HG02870 (cell line): ENCODE results near the gene MKRN3.

Experiments used
- ATAC-seq: cut with Tn5 transposase; IDR thresholded peaks from one replicate; pipeline ENCODE4 v1.9.1; 2021; ENCODE audit warnings: mild to moderate bottlenecking, moderate library complexity; ENCODE audit not compliant: unreplicated experiment

Gene MKRN3

GRCh38 chr15:23565395-23566070 lies at the start of gene MKRN3:
TSS of gene MKRN3 (plus strand) at chr15:23565674. CDS start at chr15:23565783, 109 bp downstream.
- no peak for ATAC-seq

- ATAC-seq: no peak
Measured at GRCh38 chr15:23516866-23517265, 48.6 kb upstream of the MKRN3 start.

DNA sequence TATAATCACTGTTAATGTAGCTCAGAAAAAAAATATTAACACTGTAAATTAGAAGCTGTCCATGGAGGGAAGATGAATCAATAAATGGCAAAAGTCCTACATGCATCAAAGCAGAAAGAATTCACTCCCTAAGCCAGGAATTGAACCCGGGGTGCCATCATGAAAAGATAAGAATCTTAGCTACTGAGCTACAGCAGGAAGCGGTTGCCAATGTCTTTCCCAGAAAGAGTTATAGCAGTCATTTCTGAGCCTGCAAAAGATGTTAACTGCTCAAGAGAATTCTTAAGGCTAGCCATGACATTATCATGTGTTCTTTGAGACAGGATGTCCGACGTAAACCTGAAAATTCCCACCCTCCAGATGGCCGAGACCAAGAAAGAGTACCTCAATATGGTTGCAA lies 47.4 kb upstream of the MKRN3 start:
- no peak for ATAC-seq

- no peak for ATAC-seq
Measured at GRCh38 chr15:23524816-23525215, 40.7 kb upstream of the MKRN3 start.

- no peak for ATAC-seq
Measured at GRCh38 chr15:23529891-23530290, 35.6 kb upstream of the MKRN3 start.

GRCh38 chr15:23532024-23532423 lies 33.5 kb upstream of the MKRN3 start:
- ATAC-seq: no peak

DNA sequence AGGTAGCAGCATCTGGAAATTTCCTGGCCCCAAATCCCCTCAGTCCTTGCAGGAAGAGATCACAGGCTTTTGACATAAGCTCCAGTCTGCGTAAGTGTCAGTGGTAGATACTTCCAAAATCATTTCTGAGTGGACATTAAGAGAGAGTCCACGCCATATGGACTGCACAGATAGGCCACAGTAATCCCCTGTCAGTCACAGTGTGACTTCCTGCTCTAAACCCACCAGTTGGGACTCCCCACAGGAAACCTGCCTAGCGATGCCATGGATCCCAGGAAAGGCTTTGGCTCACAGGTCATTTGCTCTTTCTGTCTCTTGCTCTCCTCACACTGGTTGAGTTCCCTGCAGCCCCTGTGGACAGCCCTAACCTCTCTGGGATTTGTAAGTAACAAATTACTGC lies 28.8 kb upstream of the MKRN3 start:
- no peak for ATAC-seq

DNA sequence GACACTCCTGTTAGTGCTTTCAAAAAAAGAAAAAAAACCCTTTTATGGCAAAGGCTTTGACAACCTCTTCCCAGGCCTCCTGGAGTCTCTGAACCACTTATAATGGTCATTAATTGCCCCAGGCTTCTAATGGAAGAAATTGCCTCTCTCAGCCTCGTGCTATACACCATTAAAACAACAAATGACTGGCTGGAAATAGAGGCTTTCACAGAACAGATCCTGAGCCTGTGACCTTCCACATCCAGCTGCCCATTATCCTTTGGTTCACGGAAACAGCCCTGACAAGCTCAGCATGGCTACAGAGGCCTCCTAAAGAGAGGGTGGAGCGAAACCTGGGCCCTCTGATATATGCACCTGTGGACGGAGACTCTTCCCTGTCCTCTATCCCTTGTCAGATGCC lies 26.8 kb upstream of the MKRN3 start:
- no peak for ATAC-seq

- ATAC-seq: no peak
Measured at GRCh38 chr15:23539892-23540291, 25.6 kb upstream of the MKRN3 start.

GRCh38 chr15:23546158-23546557 lies 19.3 kb upstream of the MKRN3 start:
- ATAC-seq: no peak

DNA sequence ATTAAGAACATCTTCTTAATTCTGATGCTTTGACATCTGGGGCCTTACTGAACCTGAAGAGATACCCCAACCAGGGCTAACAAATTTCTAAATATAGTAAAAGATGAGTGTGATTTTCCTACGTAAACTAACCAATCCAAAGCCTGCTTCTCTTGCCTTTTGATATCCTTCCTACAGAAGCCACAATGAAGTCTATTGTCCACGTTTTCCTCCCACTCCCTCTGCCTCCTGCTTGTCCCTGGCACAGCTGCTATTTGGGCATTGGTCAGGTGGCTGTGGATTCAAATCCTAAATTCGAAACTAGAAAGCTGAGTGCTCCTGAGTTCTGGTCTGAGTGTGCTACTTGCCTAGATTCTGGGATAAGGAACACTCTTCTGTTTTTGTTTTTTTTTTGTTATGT lies 17.4 kb upstream of the MKRN3 start:
- no peak for ATAC-seq

DNA sequence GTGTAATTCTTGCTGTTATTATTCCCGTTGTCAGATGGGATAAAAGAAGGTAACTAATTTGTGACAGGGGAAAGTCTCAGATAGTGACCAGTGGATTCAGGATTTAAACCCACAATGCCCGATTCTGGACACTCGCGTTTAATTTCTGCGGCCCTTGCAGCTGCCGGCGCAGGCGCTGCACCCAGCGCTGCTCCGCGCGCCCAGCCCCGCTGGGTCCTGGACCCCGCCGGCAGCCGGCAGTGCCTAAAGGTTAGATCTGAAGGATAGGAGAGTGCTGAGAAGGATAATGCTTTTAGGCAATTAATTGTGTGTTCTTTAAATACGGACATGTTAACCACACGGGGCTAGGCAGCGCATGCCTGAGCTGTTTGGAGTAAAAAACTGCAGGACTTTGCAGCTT lies 3.6 kb upstream of the MKRN3 start:
- ATAC-seq: no peak

DNA sequence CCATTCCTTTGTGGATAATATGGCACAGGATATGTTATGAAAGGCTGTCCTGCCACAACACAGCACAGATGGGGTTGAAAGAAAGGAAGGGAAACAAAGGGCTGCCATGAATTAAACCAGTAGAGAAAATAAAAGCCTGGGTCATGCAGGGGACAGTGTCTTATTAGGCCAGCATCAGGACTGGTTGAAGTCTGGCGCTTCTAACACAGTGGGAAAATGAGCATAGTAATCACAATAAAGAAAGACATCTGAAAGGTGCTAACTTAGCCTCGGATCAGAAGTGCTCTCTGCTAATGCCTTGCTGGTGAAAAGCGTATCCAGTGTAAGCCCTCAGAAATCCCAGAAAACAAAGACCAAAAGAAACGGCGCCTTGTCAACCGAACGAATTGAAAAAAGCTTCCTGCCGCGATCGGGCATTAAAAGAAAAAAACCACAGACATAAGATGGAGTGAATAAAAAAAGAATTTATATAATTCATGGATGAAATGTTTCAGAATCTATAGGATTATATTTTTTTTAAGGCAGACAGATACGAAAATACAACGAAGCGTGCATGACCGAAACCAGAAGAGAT lies 566 bp upstream of the MKRN3 start:
- no peak for ATAC-seq

DNA sequence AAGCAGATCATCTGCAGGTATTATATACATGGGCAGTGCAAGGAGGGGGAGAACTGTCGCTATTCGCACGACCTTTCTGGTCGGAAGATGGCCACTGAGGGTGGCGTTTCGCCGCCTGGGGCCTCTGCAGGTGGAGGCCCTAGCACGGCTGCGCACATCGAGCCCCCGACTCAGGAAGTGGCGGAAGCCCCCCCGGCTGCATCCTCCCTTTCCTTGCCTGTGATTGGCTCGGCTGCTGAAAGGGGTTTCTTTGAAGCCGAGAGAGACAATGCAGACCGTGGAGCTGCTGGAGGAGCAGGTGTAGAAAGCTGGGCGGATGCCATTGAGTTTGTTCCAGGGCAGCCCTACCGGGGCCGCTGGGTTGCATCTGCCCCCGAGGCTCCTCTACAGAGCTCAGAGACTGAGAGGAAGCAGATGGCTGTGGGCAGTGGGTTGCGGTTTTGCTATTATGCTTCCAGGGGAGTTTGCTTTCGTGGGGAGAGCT lies 639 bp downstream of the MKRN3 start:
- no peak for ATAC-seq

DNA sequence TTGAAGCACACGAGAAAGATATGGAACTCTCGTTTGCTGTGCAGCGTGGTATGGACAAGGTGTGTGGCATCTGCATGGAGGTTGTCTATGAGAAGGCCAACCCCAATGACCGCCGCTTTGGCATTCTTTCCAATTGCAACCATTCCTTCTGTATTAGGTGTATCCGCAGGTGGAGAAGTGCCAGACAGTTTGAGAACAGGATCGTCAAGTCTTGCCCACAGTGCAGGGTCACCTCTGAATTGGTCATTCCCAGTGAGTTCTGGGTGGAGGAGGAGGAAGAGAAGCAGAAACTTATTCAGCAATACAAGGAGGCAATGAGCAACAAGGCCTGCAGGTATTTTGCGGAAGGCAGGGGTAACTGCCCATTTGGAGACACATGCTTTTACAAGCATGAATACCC lies 1.2 kb downstream of the MKRN3 start:
- no peak for ATAC-seq

- no peak for ATAC-seq
Measured at GRCh38 chr15:23567921-23568320, 2.4 kb downstream of the MKRN3 start.

DNA sequence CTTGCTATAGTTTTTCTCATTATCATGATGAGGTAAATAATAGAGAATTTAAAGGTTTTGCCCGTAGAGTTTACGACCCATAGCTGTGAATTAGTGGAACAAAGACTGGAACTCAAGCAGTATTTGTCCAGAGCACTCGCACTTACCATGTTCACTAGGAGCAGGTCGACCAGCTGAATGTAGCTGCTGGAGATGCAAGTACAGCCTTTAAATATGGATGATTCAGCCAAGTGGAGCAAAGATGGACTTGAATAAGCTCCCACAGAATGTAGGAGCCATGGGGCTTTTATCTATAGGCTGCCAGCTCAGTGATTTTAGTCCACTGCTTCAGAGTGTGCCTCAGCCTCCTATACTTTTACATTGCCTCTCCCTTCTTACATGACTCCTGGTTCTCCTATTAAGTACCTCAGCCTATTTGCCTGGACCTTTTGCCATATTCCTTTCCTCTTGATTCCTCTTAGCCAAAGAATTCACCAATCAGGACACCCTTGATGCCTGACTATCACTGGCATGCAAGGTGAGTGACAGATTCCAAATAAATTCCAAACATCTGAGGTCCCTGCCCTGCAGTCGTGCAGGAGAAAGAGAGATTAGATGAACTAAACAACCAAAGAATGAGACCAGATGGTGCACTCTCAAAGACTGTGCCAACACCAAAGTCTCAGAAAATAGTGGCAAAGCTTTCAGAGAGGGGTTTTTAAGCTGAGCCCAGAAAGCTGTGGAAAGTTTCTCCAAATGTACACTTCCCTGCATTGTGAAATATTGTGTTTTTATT lies 3.9 kb downstream of the MKRN3 start:
- ATAC-seq: no peak

GRCh38 chr15:23570486-23570885 lies 5.0 kb downstream of the MKRN3 start:
- ATAC-seq: no peak

GRCh38 chr15:23572844-23573243 lies 7.4 kb downstream of the MKRN3 start:
- ATAC-seq: no peak

GRCh38 chr15:23574742-23575141 lies 9.3 kb downstream of the MKRN3 start:
- no peak for ATAC-seq

- ATAC-seq: no peak
Measured at GRCh38 chr15:23576061-23576460, 10.6 kb downstream of the MKRN3 start.

DNA sequence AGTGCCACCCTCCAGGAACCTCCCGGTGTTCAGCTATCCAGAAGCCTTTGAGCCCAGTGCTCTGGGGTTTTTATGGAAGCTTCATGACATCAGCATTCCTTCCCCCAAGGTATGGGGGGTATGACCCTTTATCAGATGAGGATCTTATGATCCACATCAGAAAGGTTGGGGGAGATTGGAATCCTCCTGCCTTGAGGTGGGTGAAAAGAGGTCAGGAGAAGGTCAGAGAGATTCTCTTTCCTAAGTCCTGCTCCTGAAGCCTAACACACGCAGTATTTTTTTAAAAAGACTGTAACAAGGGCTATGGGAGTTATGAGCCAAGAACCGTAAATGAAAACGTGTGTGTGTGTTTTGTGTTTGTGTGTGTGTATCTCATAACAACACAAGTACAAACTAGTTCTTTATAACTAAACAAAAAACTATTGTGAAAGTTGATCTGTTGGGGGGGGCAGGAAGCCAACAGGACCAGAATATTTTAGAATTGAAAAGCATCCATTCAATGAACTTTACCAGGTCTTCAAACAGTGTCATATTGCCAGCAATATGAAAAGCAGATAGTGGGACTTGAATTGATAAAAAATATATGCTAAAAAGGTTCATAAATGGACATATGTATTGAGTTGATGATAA lies 13.2 kb downstream of the MKRN3 start:
- ATAC-seq: no peak
